Liver (tissue), 9 donors: ENCODE data around the gene CAMK1D. TPM values are rescaled to one million over a fixed set of nuclear protein-coding genes. Genes with fewer than 3 reads are reported as not detected.

Source experiments
- DNase-seq: peaks from one replicate; pipeline ENCODE4 v3.0.0-alpha.2; 2017; ENCODE audit warnings: low spot score
- H3K27ac ChIP-seq, 2 donors: one replicate each; pipeline ENCODE4 v1.7.0; 2013; ENCODE audit warnings: inconsistent platforms in 2 of 2, low read length in 2 of 2, control low read depth in 1 of 2, low read depth in 1 of 2, mild to moderate bottlenecking in 1 of 2
- H3K27me3 ChIP-seq, 4 donors: one replicate each; pipeline versions ENCODE4 v1.6.1 to v1.7.0; 2013; ENCODE audit warnings: low read length in 3 of 4, inconsistent platforms in 1 of 4, mild to moderate bottlenecking in 1 of 4, moderate library complexity in 1 of 4; ENCODE audit not compliant: control insufficient read depth in 4 of 4, insufficient read depth in 4 of 4
- H3K36me3 ChIP-seq, 4 donors: one replicate each; pipeline versions ENCODE4 v1.6.1 to v1.7.0; 2013; ENCODE audit warnings: low read length in 3 of 4, mild to moderate bottlenecking in 3 of 4, low read depth in 1 of 4, moderate library complexity in 1 of 4; ENCODE audit not compliant: control insufficient read depth in 4 of 4, insufficient read depth in 3 of 4
- H3K4me1 ChIP-seq, 4 donors: one replicate each; pipeline versions ENCODE4 v1.6.1 to v1.7.0; 2013; ENCODE audit warnings: low read length in 3 of 4, mild to moderate bottlenecking in 3 of 4, moderate library complexity in 1 of 4; ENCODE audit not compliant: control insufficient read depth in 4 of 4, insufficient read depth in 4 of 4
- H3K4me3 ChIP-seq, 3 donors: one replicate each; pipeline versions ENCODE4 v1.6.1 to v1.7.0; 2013; ENCODE audit warnings: low read length in 3 of 3, control low read depth in 1 of 3, low read depth in 1 of 3, mild to moderate bottlenecking in 1 of 3
- H3K9ac ChIP-seq, 2 donors: one replicate each; pipeline ENCODE4 v1.7.0; 2013; ENCODE audit warnings: low read length in 2 of 2, mild to moderate bottlenecking in 2 of 2, moderate library complexity in 2 of 2, control low read depth in 1 of 2, low read depth in 1 of 2
- H3K9me3 ChIP-seq, 4 donors: one replicate each; pipeline versions ENCODE4 v1.6.1 to v1.7.0; 2013; ENCODE audit warnings: low read length in 3 of 4; ENCODE audit not compliant: control insufficient read depth in 4 of 4
- EGR1 ChIP-seq, 2 donors: IDR thresholded peaks; 2 replicates each; pipeline ENCODE4 v1.6.1; 2016 to 2018; ENCODE audit warnings: antibody characterized with exemption in 2 of 2, low read depth in 2 of 2
- FOXA1 ChIP-seq: IDR thresholded peaks from 2 replicates; pipeline ENCODE4 v1.6.1; 2016; ENCODE audit warnings: antibody characterized with exemption
- FOXA2 ChIP-seq: IDR thresholded peaks from 2 replicates; pipeline ENCODE4 v1.6.1; 2016; ENCODE audit warnings: antibody characterized with exemption
- GABPA ChIP-seq, 2 donors: IDR thresholded peaks in 1 of 2; conservative IDR thresholded peaks in 1 of 2; 2 replicates each; pipeline ENCODE4 v1.6.1; 2016; ENCODE audit warnings: antibody characterized with exemption in 2 of 2, mild to moderate bottlenecking in 1 of 2, moderate library complexity in 1 of 2
- HNF4A ChIP-seq, 2 donors: conservative IDR thresholded peaks; 2 replicates each; pipeline ENCODE4 v1.6.1; 2016; ENCODE audit warnings: antibody characterized with exemption in 2 of 2, mild to moderate bottlenecking in 2 of 2
- HNF4G ChIP-seq: IDR thresholded peaks from 2 replicates; pipeline ENCODE4 v1.6.1; 2016; ENCODE audit warnings: antibody characterized with exemption
- JUND ChIP-seq, 2 donors: IDR thresholded peaks; 2 replicates each; pipeline ENCODE4 v1.6.1; 2016; ENCODE audit warnings: antibody characterized with exemption in 2 of 2
- NR2F2 ChIP-seq: IDR thresholded peaks from 2 replicates; pipeline ENCODE4 v1.6.1; 2016; ENCODE audit warnings: antibody characterized with exemption
- RAD21 ChIP-seq, 2 donors: IDR thresholded peaks; 2 replicates each; pipeline ENCODE4 v1.6.1; 2016; ENCODE audit warnings: antibody characterized with exemption in 2 of 2, mild to moderate bottlenecking in 2 of 2
- RXRA ChIP-seq, 2 donors: IDR thresholded peaks; 2 replicates each; pipeline ENCODE4 v1.6.1; 2017 to 2018; ENCODE audit warnings: antibody characterized with exemption in 2 of 2, mild to moderate bottlenecking in 1 of 2
- SP1 ChIP-seq: IDR thresholded peaks from 2 replicates; pipeline ENCODE4 v1.6.1; 2018; ENCODE audit warnings: antibody characterized with exemption, mild to moderate bottlenecking
- TAF1 ChIP-seq: conservative IDR thresholded peaks from 2 replicates; pipeline ENCODE4 v1.6.1; 2016; ENCODE audit warnings: antibody characterized with exemption, mild to moderate bottlenecking
- YY1 ChIP-seq: IDR thresholded peaks from 2 replicates; pipeline ENCODE4 v1.6.1; 2016; ENCODE audit warnings: antibody characterized with exemption, mild to moderate bottlenecking
- WGBS: extraction: QIAGEN DNeasy Blood & Tissue Kit; methylation state at CpG from one replicate; pipeline ENCODE4 v1.1.7; 2013; 5-methylcytosine and 5-hydroxymethylcytosine counted together
- polyA plus RNA-seq, 2 donors: library from polyadenylated mRNA; stranded (reverse) in 1 of 2; unstranded in 1 of 2; fragments of 200-250 nt in 1 of 2; fragments of >200 nt in 1 of 2; fragmentation: Nextera tagmentation in 1 of 2; extraction: Ambion mirVana in 1 of 2; gene quantifications; one replicate each; pipeline versions ENCODE4 v1.2.1 to v1.2.3, GENCODE V29; 2013 to 2015
- total RNA-seq, 2 donors: library from RNA; depleted of rRNA; stranded (reverse); fragments of >200 nt; gene quantifications; one replicate each; pipeline ENCODE4 v1.2.3, GENCODE V29; 2014
- TF ChIP-seq, protein P1 (sequence below): IDR thresholded peaks from 2 replicates; pipeline ENCODE4 v1.6.1; 2016; ENCODE audit warnings: antibody characterized with exemption
- TF ChIP-seq, protein P2 (sequence below): IDR thresholded peaks from 2 replicates; pipeline ENCODE4 v1.6.1; 2016; ENCODE audit warnings: antibody characterized with exemption
- TF ChIP-seq, protein P3 (sequence below): IDR thresholded peaks from 2 replicates; pipeline ENCODE4 v1.6.1; 2016; ENCODE audit warnings: antibody characterized with exemption
- TF ChIP-seq, protein P4 (sequence below): fragments of 150-350 bp; IDR thresholded peaks from 2 replicates; pipeline ENCODE4 v1.5.1; 2017; ENCODE audit warnings: improper control_type of control experiment, low read depth, low read length; ENCODE audit not compliant: missing input control
- TF ChIP-seq, protein P5 (sequence below): IDR thresholded peaks from 2 replicates; pipeline ENCODE4 v1.6.1; 2016; ENCODE audit warnings: antibody characterized with exemption, mild to moderate bottlenecking
- donor health status: healthy.
- donor health status: healthy.
- donor health status: healthy.
- donor health status: healthy.
- donor health status: healthy.

The CAMK1D gene
- total and polyA plus RNA-seq, 4 donors, result 2.7 to 10.1 (median 4.2) TPM

DNA sequence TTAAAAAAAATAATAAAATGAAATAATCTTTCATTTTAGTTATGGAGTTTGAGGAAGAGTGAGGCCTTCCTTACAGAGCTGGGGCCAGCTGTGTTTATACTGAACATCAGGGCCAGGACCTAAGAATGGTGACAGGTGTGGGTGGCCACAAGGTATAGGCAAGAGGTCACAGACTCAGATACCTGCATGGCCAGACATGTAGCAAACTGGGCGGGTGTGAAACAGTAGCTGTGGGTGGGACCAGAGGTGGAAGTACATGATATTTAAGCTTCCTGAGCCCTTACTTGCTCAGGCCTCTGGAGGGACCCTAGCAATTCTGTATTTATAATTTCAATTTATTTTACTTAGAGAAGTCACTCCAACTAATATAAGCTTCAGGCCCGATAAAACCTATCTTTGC, 27.7 kb upstream of the CAMK1D start:
- no peak for DNase-seq

More for the DNA sequence above, 27.7 kb upstream of the CAMK1D start:
- no peak overlapping the region for H3K4me3 ChIP-seq
- WGBS, result 93% methylated on average over 2 of the region's 2 CpGs
- peak overlapping the region; percentile 79 to 90 for H3K27ac ChIP-seq
- no peaks in the 10 kb centered on the region for H3K9me3 ChIP-seq
- no peaks in the 10 kb centered on the region for H3K36me3 ChIP-seq
- H3K27me3 ChIP-seq, result no peaks in the 10 kb centered on the region
- no peak overlapping the region for H3K9ac ChIP-seq
- H3K4me1 ChIP-seq, result peaks cover 4 to 19% (median 13%) of the 10 kb centered on the region in 4 donors
- TF ChIP-seq, protein P1, sequence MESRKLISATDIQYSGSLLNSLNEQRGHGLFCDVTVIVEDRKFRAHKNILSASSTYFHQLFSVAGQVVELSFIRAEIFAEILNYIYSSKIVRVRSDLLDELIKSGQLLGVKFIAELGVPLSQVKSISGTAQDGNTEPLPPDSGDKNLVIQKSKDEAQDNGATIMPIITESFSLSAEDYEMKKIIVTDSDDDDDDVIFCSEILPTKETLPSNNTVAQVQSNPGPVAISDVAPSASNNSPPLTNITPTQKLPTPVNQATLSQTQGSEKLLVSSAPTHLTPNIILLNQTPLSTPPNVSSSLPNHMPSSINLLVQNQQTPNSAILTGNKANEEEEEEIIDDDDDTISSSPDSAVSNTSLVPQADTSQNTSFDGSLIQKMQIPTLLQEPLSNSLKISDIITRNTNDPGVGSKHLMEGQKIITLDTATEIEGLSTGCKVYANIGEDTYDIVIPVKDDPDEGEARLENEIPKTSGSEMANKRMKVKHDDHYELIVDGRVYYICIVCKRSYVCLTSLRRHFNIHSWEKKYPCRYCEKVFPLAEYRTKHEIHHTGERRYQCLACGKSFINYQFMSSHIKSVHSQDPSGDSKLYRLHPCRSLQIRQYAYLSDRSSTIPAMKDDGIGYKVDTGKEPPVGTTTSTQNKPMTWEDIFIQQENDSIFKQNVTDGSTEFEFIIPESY, result no peak
- TF ChIP-seq RAD21 (IDR thresholded peaks at IDR 0.05) (no peak), EGR1 (IDR thresholded peaks at IDR 0.05; ENCODE audit: low read depth in 2 of 2) (no peak), TAF1 (no peak), FOXA2 (no peak), HNF4G (no peak), SP1 (no peak), GABPA (IDR thresholded peaks at IDR 0.05 in 1 of 2, conservative IDR thresholded peaks at IDR 0.05 in 1 of 2) (no peak), HNF4A (conservative IDR thresholded peaks at IDR 0.05) (no peak), YY1 (no peak), NR2F2 (no peak), FOXA1 (no peak), RXRA (IDR thresholded peaks at IDR 0.05) (no peak), JUND (IDR thresholded peaks at IDR 0.05) (no peak)
- TF ChIP-seq, protein P2, sequence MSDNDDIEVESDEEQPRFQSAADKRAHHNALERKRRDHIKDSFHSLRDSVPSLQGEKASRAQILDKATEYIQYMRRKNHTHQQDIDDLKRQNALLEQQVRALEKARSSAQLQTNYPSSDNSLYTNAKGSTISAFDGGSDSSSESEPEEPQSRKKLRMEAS, result no peak
- TF ChIP-seq, protein P3, sequence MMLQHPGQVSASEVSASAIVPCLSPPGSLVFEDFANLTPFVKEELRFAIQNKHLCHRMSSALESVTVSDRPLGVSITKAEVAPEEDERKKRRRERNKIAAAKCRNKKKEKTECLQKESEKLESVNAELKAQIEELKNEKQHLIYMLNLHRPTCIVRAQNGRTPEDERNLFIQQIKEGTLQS, result no peak
- TF ChIP-seq, protein P4, sequence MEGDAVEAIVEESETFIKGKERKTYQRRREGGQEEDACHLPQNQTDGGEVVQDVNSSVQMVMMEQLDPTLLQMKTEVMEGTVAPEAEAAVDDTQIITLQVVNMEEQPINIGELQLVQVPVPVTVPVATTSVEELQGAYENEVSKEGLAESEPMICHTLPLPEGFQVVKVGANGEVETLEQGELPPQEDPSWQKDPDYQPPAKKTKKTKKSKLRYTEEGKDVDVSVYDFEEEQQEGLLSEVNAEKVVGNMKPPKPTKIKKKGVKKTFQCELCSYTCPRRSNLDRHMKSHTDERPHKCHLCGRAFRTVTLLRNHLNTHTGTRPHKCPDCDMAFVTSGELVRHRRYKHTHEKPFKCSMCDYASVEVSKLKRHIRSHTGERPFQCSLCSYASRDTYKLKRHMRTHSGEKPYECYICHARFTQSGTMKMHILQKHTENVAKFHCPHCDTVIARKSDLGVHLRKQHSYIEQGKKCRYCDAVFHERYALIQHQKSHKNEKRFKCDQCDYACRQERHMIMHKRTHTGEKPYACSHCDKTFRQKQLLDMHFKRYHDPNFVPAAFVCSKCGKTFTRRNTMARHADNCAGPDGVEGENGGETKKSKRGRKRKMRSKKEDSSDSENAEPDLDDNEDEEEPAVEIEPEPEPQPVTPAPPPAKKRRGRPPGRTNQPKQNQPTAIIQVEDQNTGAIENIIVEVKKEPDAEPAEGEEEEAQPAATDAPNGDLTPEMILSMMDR, result no peak
- TF ChIP-seq, protein P5, sequence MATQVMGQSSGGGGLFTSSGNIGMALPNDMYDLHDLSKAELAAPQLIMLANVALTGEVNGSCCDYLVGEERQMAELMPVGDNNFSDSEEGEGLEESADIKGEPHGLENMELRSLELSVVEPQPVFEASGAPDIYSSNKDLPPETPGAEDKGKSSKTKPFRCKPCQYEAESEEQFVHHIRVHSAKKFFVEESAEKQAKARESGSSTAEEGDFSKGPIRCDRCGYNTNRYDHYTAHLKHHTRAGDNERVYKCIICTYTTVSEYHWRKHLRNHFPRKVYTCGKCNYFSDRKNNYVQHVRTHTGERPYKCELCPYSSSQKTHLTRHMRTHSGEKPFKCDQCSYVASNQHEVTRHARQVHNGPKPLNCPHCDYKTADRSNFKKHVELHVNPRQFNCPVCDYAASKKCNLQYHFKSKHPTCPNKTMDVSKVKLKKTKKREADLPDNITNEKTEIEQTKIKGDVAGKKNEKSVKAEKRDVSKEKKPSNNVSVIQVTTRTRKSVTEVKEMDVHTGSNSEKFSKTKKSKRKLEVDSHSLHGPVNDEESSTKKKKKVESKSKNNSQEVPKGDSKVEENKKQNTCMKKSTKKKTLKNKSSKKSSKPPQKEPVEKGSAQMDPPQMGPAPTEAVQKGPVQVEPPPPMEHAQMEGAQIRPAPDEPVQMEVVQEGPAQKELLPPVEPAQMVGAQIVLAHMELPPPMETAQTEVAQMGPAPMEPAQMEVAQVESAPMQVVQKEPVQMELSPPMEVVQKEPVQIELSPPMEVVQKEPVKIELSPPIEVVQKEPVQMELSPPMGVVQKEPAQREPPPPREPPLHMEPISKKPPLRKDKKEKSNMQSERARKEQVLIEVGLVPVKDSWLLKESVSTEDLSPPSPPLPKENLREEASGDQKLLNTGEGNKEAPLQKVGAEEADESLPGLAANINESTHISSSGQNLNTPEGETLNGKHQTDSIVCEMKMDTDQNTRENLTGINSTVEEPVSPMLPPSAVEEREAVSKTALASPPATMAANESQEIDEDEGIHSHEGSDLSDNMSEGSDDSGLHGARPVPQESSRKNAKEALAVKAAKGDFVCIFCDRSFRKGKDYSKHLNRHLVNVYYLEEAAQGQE, result no peak
